Lower leg skin (tissue), 3 donors: ENCODE data around the gene CERS5.

Experiments used
- CTCF ChIP-seq, 3 donors: fragments of 450-650 bp; IDR thresholded peaks; one replicate each; pipeline ENCODE4 v1.5.1; 2016; ENCODE audit warnings: antibody characterized with exemption in 3 of 3, mild to moderate bottlenecking in 3 of 3, moderate library complexity in 2 of 3
- POLR2A ChIP-seq, 2 donors: fragments of 450-650 bp; IDR thresholded peaks; one replicate each; pipeline ENCODE4 v1.6.1; 2016 to 2017; ENCODE audit warnings: antibody characterized with exemption in 2 of 2, mild to moderate bottlenecking in 1 of 2, moderate library complexity in 1 of 2

GRCh38 chr12:50184261-50184660 is 17.1 kb upstream of the CERS5 start:
- no peak for TF ChIP-seq CTCF (IDR thresholded peaks at IDR 0.05)
- no peak for TF ChIP-seq POLR2A (IDR thresholded peaks at IDR 0.05)
